ENCODE measurements around the gene KDM4C.

KDM4C gene

DNA sequence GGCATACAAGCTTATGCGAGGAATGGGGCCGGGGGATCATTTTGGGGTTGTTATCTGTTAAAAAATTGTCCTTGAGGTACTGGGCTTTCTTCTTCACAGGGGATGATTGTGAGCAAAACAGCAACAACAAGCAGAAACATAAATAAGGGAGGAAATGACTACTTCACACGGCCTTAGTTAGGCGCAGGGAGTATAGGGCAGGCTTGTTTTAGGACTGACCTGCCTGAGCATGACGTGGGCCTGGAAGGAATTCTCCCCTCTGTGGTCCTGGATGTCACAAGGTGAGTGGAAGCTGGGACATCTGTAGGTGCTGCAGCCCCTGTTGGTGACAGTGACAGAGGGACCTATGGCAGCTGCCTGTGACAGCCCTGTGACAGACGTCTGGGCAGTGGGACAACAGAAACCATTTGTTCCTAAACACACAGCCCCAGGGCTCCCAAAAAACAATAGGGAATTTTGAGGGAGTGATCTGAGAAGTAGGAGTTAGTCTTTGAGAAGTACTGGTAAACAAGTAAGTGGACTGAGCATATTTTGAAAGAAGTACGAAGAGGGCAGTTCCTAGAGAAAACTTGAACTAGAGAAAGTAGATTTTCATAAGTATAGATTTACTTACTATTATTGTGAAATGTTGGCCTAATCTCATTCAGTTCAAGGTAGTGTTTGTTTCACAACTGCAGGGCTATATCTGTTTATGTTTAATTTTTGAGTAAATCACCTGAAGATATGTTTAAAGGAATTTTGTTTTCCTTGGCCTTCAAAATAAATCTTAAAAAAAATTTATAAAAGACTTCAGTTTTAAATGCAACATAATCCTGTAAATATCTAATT lies 113.1 kb downstream of the KDM4C start:
- no peak for DNase-seq

GRCh38 chr9:6873857-6874256 lies 116.1 kb downstream of the KDM4C start:
- no peak for DNase-seq

DNA sequence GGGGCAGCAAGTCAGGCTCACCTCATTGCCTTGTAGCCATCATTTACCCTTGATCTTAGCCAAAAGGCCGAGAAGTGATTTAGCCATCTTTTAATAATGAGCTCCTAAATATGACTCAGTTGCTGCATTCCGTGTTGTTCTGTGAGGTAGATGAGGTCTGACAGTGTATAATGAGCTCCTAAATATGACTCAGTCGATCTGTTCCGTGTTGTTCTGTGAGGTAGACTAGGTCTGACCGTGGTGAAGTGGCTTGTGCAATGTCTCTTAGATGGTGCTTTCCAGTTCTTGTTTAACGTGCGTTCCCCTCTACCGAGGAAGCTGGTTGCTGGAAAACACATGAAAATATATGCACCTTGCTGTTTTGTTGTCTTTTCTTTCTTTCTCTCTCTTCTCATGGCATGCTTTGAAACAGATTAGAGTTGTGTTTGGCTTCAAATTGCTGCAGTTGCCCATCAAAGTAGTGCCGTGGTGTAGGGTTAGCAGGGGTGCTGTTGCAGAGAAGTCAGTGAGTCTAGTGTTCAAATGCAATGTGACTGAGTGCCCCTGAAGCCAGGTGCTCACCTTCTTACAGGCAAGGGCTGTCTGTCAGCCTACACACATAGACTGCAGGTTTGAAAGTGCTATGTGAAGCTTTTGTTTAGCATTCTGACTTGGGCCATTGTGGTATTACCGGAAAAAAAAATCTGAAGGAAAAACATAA lies 118.6 kb downstream of the KDM4C start:
- no peak for DNase-seq

GRCh38 chr9:6877671-6878161 lies 119.9 kb downstream of the KDM4C start:
- no peak for DNase-seq

DNA sequence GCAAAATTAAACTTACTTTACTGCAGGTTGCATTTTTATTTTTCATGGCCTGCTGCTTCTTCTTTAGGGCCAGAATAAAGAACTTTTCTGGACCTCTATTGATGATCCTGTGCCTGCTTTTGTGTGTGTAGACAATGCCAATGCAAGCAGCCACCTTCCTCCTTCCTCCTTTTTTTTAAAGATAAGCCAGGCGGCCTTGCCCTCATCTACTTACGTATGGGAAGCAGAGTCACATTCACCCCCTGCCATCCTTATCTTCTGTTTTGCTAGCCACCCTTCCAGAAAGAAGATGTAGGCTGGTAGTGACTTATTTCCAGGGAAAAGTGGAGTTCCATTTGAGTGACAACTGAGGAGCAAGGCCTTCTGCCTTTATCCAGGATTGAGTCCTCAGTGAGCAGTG lies 122.9 kb downstream of the KDM4C start:
- no peak for DNase-seq

GRCh38 chr9:6884101-6884500 lies 126.3 kb downstream of the KDM4C start:
- no peak for DNase-seq

DNA sequence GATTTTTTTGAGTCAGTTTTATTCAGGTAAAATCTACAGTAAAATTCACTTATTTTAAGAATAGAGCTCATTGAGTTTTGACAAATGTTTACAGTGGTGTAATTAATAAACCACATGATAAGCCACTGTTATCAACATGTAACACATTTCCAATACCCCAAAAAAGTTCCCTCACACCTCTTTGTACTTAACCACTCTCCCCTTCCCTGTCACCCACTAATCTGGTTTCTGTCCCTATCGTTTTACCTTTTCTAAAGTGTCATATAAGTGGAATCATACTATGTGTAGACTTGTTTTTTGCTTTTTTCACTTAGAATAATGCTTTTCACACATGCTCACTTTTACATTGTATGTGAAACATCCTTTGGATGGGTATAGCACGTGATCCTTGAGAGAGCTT lies 127.2 kb downstream of the KDM4C start:
- no peak for DNase-seq

GRCh38 chr9:6887051-6887450 lies 129.3 kb downstream of the KDM4C start:
- no peak for DNase-seq

GRCh38 chr9:6889868-6890267 lies 132.1 kb downstream of the KDM4C start:
- no peak for DNase-seq

- DNase-seq = no peak
Observed at GRCh38 chr9:6893350-6894131, 135.8 kb downstream of the KDM4C start.

GRCh38 chr9:6894135-6894534 lies 136.4 kb downstream of the KDM4C start:
- no peak for DNase-seq

DNA sequence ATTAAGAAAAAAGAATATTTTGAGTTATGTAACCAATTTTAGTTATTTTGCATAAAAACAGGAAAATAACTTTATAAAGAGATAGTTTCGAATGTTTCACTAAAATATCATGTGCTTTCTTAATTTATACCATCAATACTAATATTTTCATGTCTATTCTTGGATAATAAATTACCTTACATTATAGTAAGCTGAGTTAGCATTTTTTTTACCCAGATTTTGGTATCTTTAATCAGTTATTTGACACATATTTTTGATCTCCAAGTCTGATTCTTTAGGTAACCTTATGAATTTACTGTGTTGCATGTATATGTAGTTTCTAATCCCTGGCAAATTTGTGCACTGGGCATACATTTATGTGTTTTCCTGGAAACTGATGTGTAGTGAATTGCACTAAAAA lies 138.0 kb downstream of the KDM4C start:
- DNase-seq = no peak

DNA sequence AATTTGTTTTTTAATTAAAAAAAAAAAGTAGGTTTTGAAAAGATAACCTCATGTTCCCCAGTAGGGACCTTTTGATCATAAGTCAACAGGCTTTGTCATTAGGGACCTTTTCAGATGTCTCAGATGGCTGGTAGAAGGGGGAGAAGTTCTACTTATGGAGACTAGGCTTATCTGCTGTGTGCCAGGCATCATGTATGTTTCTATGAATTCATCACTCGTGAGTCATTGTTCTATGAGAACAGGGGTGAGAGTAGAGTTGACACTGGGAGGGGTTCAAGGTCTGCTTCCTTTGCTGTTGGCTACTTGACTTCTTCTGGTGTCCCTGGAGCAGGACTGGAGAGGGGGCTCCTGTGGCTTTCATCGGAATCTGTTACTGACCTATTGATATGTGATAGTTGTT lies 138.8 kb downstream of the KDM4C start:
- no peak for DNase-seq

DNA sequence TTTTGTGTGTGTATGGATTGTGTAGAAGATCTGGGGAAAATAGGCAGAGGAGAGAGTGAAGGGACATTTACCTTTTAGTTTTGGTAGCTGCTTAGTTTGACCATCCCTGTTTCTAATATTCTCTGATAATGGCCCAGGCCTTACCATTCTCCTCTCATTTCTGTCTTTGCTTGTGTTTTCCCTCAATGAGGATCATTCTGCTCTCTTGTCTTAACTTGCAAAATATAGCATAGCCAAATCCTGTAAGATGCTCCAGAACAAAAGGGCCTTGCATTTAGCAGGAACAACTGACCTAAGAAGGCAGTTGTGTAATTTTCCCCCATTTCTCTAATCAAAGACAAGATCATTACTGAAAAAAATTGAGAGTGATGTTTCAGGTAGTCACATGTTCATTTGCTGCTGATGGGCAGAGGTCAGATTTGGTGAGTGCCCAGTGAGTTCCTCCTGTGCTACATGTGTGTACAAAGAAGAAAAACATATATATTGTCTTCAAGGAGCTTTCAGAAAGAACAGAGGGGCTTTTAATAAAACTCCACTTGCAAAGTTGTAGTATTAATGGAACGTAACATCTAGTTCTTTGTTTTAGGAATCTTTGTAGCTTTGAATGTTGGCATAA lies 139.5 kb downstream of the KDM4C start:
- no peak for DNase-seq

- no peak for DNase-seq
Observed at GRCh38 chr9:6897898-6898302, 140.1 kb downstream of the KDM4C start.

DNA sequence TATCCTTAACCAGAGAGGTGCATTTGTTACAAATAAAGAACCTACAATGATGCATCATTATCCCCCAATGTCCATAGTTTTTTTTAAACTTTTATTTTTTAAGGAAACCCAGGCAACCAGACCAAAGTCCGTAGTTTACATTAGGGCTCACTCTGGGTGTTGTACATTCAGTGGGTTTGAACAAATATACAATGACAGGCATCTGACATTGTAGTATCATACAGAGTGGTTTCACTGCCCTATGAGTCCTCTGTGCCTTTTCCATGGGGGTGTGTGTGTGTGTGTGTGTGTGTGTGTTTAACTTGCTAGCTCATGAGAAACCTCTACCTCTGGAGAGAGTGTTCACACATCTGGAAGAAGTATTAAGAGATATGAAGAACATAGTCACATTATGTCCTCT lies 141.5 kb downstream of the KDM4C start:
- no peak for DNase-seq

DNA sequence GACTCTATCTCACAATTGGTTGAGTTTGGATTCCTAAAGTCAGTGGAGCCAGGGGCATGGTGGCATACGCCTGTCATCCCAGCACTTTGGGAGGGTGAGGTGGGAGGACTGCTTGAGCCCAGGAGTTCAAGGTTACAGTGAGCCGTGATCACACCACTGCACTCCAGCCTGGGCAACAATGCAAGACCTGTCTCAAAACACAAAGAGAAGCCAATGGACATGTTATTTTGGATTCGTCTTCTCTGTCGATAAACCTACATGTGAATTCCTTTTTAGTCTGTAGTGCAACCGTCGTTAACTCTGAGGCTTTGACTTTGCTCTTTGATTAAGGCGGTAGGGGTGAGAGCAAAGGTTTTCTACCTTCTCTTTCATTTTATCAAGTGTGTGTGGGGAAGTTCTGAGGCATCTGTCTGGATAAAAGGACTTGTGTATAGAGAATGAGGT lies 142.7 kb downstream of the KDM4C start:
- no peak for DNase-seq

DNA sequence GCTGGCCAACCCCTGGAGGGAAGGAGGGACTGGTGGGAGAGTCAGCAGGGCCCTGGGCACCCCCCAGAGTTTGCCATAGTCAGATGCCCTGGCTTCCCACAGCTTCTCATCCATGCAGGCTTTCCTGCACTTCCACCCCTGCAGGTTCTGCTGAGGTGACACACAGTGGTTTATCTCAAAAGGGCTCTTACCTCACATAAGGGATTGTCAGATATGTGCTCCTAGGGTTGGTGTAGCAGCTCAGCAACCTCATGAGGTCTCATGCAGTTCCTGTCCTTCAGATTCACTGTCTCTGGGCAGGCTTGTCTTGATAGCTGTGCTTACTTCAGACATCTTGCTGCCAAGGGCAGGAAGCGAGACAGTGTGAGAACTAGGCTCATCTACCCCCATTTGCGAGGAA lies 143.4 kb downstream of the KDM4C start:
- no peak for DNase-seq

- DNase-seq = no peak
Observed at GRCh38 chr9:6902423-6902822, 144.7 kb downstream of the KDM4C start.

DNA sequence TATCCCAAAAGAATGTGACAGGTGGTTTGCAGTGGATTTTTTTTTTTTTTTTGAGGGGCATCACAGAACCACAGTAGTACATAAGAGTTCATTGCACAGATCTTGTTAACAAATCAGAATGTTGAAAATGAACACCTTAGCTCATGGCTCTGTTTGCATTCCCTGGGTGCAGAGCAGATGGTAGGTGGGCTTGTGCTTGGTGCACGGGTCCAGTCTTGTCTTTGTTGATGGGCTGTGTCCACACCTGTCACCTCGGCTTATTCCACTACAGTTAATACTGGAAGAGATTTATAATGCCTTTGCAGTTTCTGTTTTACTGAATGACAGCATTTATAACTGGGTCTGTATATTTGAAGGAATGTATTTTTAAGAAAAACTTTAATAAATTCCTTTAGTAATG lies 146.6 kb downstream of the KDM4C start:
- no peak for DNase-seq

DNA sequence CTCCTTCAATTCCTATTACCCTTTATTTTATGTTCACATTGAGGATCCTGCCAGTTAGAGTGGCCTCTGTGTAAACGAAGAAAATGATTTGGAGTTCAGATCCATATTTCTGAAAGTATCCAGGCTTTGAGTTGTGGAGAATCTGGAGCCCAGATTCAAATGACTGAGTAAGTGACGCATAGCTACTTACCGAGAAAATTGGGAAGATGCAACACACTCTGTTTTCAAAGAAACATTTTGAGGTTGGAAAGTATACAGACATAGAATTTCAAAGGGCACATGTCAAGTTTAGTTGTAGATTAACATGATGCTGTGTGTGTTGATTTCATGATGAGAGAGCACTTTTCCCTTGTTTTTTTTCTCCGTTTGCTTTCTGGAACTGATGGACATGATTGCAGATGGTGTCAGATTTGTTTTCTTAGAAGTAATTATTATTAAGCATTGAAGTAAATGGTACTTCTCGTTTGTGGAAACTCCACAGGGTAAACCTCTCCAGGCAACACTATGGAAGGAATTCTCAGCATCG lies 148.1 kb downstream of the KDM4C start:
- no peak for DNase-seq

DNA sequence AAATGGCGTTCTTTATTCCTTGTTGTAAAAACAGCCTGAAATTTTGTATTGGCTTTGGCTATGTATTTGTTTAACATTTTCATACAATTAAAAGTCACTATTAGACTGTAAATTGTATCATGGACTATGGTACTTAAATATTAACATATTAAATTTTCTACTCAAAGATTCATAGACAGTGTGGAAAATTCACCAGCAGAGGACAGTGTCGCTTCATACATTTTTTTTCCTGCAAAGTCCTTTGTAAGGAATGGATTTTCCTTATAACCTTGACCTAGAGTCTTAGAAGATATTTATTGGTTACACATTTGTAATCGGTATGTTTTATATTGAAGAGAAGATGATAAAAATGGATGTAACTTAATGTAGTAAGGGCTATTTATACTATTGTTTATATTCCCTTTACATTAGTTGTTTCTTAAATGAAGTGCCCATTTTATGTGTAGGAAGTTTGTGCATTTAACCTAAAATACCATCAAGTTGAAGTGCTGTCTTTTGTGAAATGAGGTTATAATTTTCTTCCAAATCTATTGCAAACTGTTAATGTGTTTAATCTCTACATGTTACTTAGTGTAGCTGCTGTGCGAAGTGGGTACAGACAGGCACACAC lies 150.1 kb downstream of the KDM4C start:
- no peak for DNase-seq

Data from NCI-H1092 (cell line).